Esophagus squamous epithelium (tissue), 5 donors: ENCODE measurements around the gene WFDC5. TPM values are rescaled to one million over a fixed set of nuclear protein-coding genes. Genes with fewer than 3 reads are reported as not detected.
A peak's percentile ranks its signal among the peaks of the same experiment; 100 is the strongest.

Experiments used
- DNase-seq: peaks from one replicate; lab custom pipeline; 2025; lab: John Stamatoyannopoulos, UW
- H3K27ac ChIP-seq, 4 donors: fragments of 200-600 bp; sonication (generic); one replicate each; pipeline ENCODE4 v1.5.1; 2016 to 2019; ENCODE audit warnings: mild to moderate bottlenecking in 1 of 4
- H3K27me3 ChIP-seq, 4 donors: fragments of 200-600 bp; sonication (generic); 1 replicate in 3 of 4; 2 replicates in 1 of 4; pipeline versions ENCODE4 v1.5.1 to v1.6.0; 2017 to 2021; ENCODE audit warnings: antibody characterized with exemption in 1 of 4
- H3K36me3 ChIP-seq, 3 donors: fragments of 200-600 bp; sonication (generic); one replicate each; pipeline ENCODE4 v1.5.1; 2016 to 2019
- H3K4me1 ChIP-seq, 3 donors: fragments of 200-600 bp; sonication (generic); one replicate each; pipeline ENCODE4 v1.5.1; 2017 to 2019
- H3K4me3 ChIP-seq, 4 donors: fragments of 200-600 bp; sonication (generic); 1 replicate in 3 of 4; 2 replicates in 1 of 4; pipeline ENCODE4 v1.5.1; 2016 to 2019; ENCODE audit warnings: mild to moderate bottlenecking in 2 of 4, moderate library complexity in 1 of 4
- H3K9me3 ChIP-seq, 3 donors: fragments of 200-600 bp; sonication (generic); one replicate each; pipeline ENCODE4 v1.5.1; 2016 to 2019
- POLR2A ChIP-seq, 4 donors: fragments of 450-650 bp; IDR thresholded peaks; one replicate each; pipeline ENCODE4 v1.6.1; 2017; ENCODE audit warnings: antibody characterized with exemption in 4 of 4, mild to moderate bottlenecking in 4 of 4, moderate library complexity in 3 of 4
- WGBS, 2 donors: methylation state at CpG; one replicate each; pipeline ENCODE4 v1.1.5; 2018; 5-methylcytosine and 5-hydroxymethylcytosine counted together
- intact Hi-C: fragments of 100-400 bp; cut with DNase I; formaldehyde crosslinking; loops from one replicate; pipeline ENCODE4 v1.15.0; 2022
- total RNA-seq, 4 donors: library from RNA; depleted of rRNA; stranded (reverse); fragments of >200 nt; gene quantifications; one replicate each; pipeline ENCODE4 v1.1.0, GENCODE V29; 2016
- TF ChIP-seq, protein P1 (sequence below), 6 experiments: fragments of 450-650 bp in 4 of 6; fragments of 200-600 bp in 2 of 6; sonication (generic) in 2 of 6; IDR thresholded peaks; one replicate each; pipeline ENCODE4 v1.5.1; 2016 to 2019; ENCODE audit warnings: antibody characterized with exemption in 6 of 6, mild to moderate bottlenecking in 4 of 6, moderate library complexity in 4 of 6
- donor health status: DM: yes; HTN: yes; CAD: no.

Gene WFDC5
- total RNA-seq, 4 donors from 2014 or later: 3.1 to 32.1 (median 4.6) TPM

- no peak for DNase-seq
- Histone ChIP-seq H3K4me3 (no peak overlapping the region), H3K27me3 (peaks cover 0 to 46% (median 0%) of the 10 kb centered on the region in 4 donors), H3K9me3 (no peaks in the 10 kb centered on the region), H3K4me1 (no peaks in the 10 kb centered on the region), H3K36me3 (no peaks in the 10 kb centered on the region), H3K27ac (no peak overlapping the region)
- intact Hi-C loops: no loop called here
- WGBS, 2 donors: 67 to 93% methylated on average over 2 of the region's 2 CpGs
- no peak for TF ChIP-seq POLR2A (IDR thresholded peaks at IDR 0.05)
- TF ChIP-seq, protein P1, sequence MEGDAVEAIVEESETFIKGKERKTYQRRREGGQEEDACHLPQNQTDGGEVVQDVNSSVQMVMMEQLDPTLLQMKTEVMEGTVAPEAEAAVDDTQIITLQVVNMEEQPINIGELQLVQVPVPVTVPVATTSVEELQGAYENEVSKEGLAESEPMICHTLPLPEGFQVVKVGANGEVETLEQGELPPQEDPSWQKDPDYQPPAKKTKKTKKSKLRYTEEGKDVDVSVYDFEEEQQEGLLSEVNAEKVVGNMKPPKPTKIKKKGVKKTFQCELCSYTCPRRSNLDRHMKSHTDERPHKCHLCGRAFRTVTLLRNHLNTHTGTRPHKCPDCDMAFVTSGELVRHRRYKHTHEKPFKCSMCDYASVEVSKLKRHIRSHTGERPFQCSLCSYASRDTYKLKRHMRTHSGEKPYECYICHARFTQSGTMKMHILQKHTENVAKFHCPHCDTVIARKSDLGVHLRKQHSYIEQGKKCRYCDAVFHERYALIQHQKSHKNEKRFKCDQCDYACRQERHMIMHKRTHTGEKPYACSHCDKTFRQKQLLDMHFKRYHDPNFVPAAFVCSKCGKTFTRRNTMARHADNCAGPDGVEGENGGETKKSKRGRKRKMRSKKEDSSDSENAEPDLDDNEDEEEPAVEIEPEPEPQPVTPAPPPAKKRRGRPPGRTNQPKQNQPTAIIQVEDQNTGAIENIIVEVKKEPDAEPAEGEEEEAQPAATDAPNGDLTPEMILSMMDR (IDR thresholded peaks at IDR 0.05): no peak
Observed at GRCh38 chr20:45121388-45121787, 6.4 kb upstream of the WFDC5 start.

GRCh38 chr20:45119556-45120266, 4.7 kb upstream of the WFDC5 start:
- intact Hi-C loops: no loop called here
- Histone ChIP-seq H3K9me3 (no peaks in the 10 kb centered on the region), H3K27ac (no peak overlapping the region), H3K4me1 (peaks cover 5 to 10% (median 8%) of the 10 kb centered on the region in 3 donors), H3K4me3 (no peak overlapping the region), H3K36me3 (no peaks in the 10 kb centered on the region), H3K27me3 (peaks cover 0 to 44% (median 0%) of the 10 kb centered on the region in 4 donors)
- TF ChIP-seq POLR2A (IDR thresholded peaks at IDR 0.05): no peak
- TF ChIP-seq, protein P1 (IDR thresholded peaks at IDR 0.05): no peak
- WGBS, 2 donors: 86 to 92% methylated on average over 2 of the region's 2 CpGs
- no peak for DNase-seq

DNA sequence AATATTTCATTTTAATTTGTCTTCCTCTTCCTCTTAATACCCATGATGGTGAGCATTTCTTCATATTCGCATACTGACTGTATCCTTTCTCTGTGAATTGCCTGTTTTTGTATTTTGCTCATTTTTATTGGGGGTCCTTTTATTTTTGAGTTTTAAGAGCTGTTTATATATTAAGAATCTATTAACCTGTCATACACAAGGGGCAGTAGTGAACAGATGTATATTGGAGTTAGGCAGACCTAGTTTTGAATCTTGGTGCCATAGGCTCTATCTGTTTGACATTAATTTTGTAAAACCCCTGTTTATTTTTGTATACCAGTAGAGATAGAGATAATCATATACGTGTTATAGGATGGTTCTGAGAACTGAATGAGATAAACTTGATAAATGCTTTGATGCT, 3.1 kb upstream of the WFDC5 start:
- intact Hi-C loops: no loop called here
- 83 to 84% methylated on average over 2 of the region's 2 CpGs for WGBS, 2 donors
- no peak overlapping the region for H3K4me3 ChIP-seq
- DNase-seq: no peak
- H3K36me3 ChIP-seq: no peaks in the 10 kb centered on the region
- TF ChIP-seq POLR2A (IDR thresholded peaks at IDR 0.05): no peak
- TF ChIP-seq, protein P1 (IDR thresholded peaks at IDR 0.05): no peak
- no peaks in the 10 kb centered on the region for H3K9me3 ChIP-seq
- no peak overlapping the region for H3K27ac ChIP-seq
- H3K27me3 ChIP-seq: peaks cover 0 to 35% (median 0%) of the 10 kb centered on the region in 4 donors
- H3K4me1 ChIP-seq: peaks cover 9 to 22% (median 10%) of the 10 kb centered on the region in 3 donors

DNA sequence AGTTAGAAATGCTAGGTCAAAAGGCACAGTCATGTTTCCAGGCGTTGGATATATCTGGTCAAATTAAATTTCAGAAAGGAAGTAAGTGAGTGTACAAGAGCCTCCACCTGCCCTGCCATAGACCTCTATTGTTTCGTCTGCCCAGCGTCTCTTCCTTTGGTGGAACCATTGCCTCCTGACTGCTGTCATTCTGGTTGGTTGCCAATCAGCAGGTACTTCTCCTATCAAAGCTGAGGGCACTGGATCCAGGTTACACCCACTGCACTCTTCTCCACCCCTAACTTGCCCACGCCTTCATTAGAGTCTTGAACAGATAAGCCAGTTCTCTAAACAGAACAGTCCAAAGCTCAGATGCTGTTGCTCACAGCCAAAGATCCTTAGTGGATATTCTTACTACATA, 2.6 kb upstream of the WFDC5 start:
- 73 to 74% methylated on average over 4 of the region's 4 CpGs for WGBS, 2 donors

DNA sequence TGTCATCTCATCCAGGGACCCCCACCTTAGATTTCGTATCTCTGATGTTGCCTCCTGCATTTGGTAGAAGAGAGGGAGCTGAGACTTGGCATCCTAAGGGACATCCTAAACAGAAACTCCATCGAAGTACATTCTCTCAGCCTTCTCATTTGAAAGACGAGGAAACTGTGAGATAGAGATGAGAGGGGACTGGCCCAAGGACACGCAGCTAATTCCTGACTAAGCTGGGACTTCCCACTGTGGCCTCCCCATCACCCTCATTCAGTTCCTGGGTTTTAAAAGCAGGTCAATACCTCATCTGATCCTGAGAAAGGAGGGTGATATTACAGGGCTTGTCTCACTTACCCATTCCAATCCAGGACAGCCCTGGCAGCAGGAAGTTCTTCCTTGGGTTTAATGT, 855 bp upstream of the WFDC5 start:
- WGBS, 2 donors: 37 to 57% methylated on average over 3 of the region's 4 CpGs
- H3K27me3 ChIP-seq: peaks cover 0 to 43% (median 0%) of the 10 kb centered on the region in 4 donors

More for the DNA sequence above, 2.6 kb upstream of the WFDC5 start:
- intact Hi-C loops: no loop called here
- peaks cover 0 to 35% (median 0%) of the 10 kb centered on the region in 4 donors for H3K27me3 ChIP-seq
- H3K4me1 ChIP-seq: peaks cover 9 to 22% (median 10%) of the 10 kb centered on the region in 3 donors
- TF ChIP-seq, protein P1 (IDR thresholded peaks at IDR 0.05): no peak
- TF ChIP-seq POLR2A (IDR thresholded peaks at IDR 0.05): no peak
- H3K9me3 ChIP-seq: no peaks in the 10 kb centered on the region
- DNase-seq: no peak
- H3K36me3 ChIP-seq: no peaks in the 10 kb centered on the region
- H3K27ac ChIP-seq: no peak overlapping the region
- no peak overlapping the region for H3K4me3 ChIP-seq

More for the DNA sequence above, 855 bp upstream of the WFDC5 start:
- Histone ChIP-seq H3K4me1 (peaks cover 9 to 22% (median 10%) of the 10 kb centered on the region in 3 donors), H3K36me3 (no peaks in the 10 kb centered on the region), H3K27ac (peak overlapping the region in 1 of 4 donors; percentile 69), H3K9me3 (no peaks in the 10 kb centered on the region), H3K4me3 (no peak overlapping the region)
- intact Hi-C loops: no loop called here
- TF ChIP-seq, protein P1 (IDR thresholded peaks at IDR 0.05): no peak
- TF ChIP-seq POLR2A (IDR thresholded peaks at IDR 0.05): no peak
- DNase-seq: no peak
